ENCODE measurements around the gene PPP3CA. TPM values are rescaled to one million over a fixed set of nuclear protein-coding genes. Genes with fewer than 3 reads are reported as not detected.
"Not testable (repeated sequence)": the region's sequence is repeated elsewhere in the genome, so short reads cannot be mapped to it uniquely, and the experiment has no call there.

Gene PPP3CA
- total and polyA plus RNA-seq, 4 donors: 13.5 to 72.0 (median 30.7) TPM

- ATAC-seq (ENCODE audit: insufficient read depth, low FRiP score): no peak
- 71 to 86% methylated on average over 8 of the region's 8 CpGs for WGBS, 2 donors
- Histone ChIP-seq H3K9ac (ENCODE audit: insufficient read depth in 1 of 2, low read length in 2 of 2) (no peak overlapping the region), H3K27ac (ENCODE audit: low read depth in 1 of 2, low read length in 1 of 2) (no peak overlapping the region), H3K4me1 (ENCODE audit: control insufficient read depth in 5 of 5, insufficient read depth in 5 of 5, low read length in 5 of 5) (peaks cover 0 to 5% (median 0%) of the 10 kb centered on the region in 5 donors), H3K36me3 (ENCODE audit: control insufficient read depth in 4 of 4, insufficient read depth in 4 of 4, low read length in 4 of 4) (no peaks in the 10 kb centered on the region), H3K9me3 (ENCODE audit: control insufficient read depth in 4 of 4, insufficient read depth in 3 of 4, low read length in 3 of 4) (no peaks in the 10 kb centered on the region), H3K4me3 (no peak overlapping the region), H3K27me3 (ENCODE audit: control insufficient read depth in 3 of 3, insufficient read depth in 3 of 3, low read length in 2 of 3) (no peaks in the 10 kb centered on the region)
- DNase-seq: no peak
- no peak for TF ChIP-seq CTCF (IDR thresholded peaks at IDR 0.05; ENCODE audit: control extremely low read depth, extremely low read depth)
Observed at GRCh38 chr4:101136373-101137370, 210.7 kb downstream of the PPP3CA start.

- Histone ChIP-seq H3K27me3 (ENCODE audit: control insufficient read depth in 3 of 3, insufficient read depth in 3 of 3, low read length in 2 of 3) (no peaks in the 10 kb centered on the region), H3K4me3 (no peak overlapping the region), H3K9me3 (ENCODE audit: control insufficient read depth in 4 of 4, insufficient read depth in 3 of 4, low read length in 3 of 4) (no peaks in the 10 kb centered on the region), H3K4me1 (ENCODE audit: control insufficient read depth in 5 of 5, insufficient read depth in 5 of 5, low read length in 5 of 5) (peaks cover 0 to 3% (median 0%) of the 10 kb centered on the region in 5 donors), H3K27ac (ENCODE audit: low read depth in 1 of 2, low read length in 1 of 2) (no peak overlapping the region), H3K36me3 (ENCODE audit: control insufficient read depth in 4 of 4, insufficient read depth in 4 of 4, low read length in 4 of 4) (no peaks in the 10 kb centered on the region), H3K9ac (ENCODE audit: insufficient read depth in 1 of 2, low read length in 2 of 2) (no peak overlapping the region)
- no peak for ATAC-seq (ENCODE audit: insufficient read depth, low FRiP score)
- DNase-seq: no peak
- TF ChIP-seq CTCF (IDR thresholded peaks at IDR 0.05; ENCODE audit: control extremely low read depth, extremely low read depth): no peak
- WGBS, 2 donors: 63 to 71% methylated on average over 3 of the region's 3 CpGs
Observed at GRCh38 chr4:101135371-101136010, 211.8 kb downstream of the PPP3CA start.

- 82 to 88% methylated on average over 5 of the region's 5 CpGs for WGBS, 2 donors
- not testable (repeated sequence) for H3K9ac ChIP-seq (ENCODE audit: insufficient read depth in 1 of 2, low read length in 2 of 2); H3K27ac ChIP-seq (ENCODE audit: low read depth in 1 of 2, low read length in 1 of 2); H3K27me3 ChIP-seq (ENCODE audit: control insufficient read depth in 3 of 3, insufficient read depth in 3 of 3, low read length in 2 of 3); H3K4me3 ChIP-seq; H3K9me3 ChIP-seq (ENCODE audit: control insufficient read depth in 4 of 4, insufficient read depth in 3 of 4, low read length in 3 of 4); ATAC-seq (ENCODE audit: insufficient read depth, low FRiP score); H3K36me3 ChIP-seq (ENCODE audit: control insufficient read depth in 4 of 4, insufficient read depth in 4 of 4, low read length in 4 of 4); H3K4me1 ChIP-seq (ENCODE audit: control insufficient read depth in 5 of 5, insufficient read depth in 5 of 5, low read length in 5 of 5); DNase-seq
Observed at GRCh38 chr4:101131058-101131457, 216.3 kb downstream of the PPP3CA start.

- H3K4me1 ChIP-seq (ENCODE audit: control insufficient read depth in 5 of 5, insufficient read depth in 5 of 5, low read length in 5 of 5); H3K4me3 ChIP-seq; DNase-seq; H3K9ac ChIP-seq (ENCODE audit: insufficient read depth in 1 of 2, low read length in 2 of 2); ATAC-seq (ENCODE audit: insufficient read depth, low FRiP score); H3K9me3 ChIP-seq (ENCODE audit: control insufficient read depth in 4 of 4, insufficient read depth in 3 of 4, low read length in 3 of 4); H3K27me3 ChIP-seq (ENCODE audit: control insufficient read depth in 3 of 3, insufficient read depth in 3 of 3, low read length in 2 of 3); H3K27ac ChIP-seq (ENCODE audit: low read depth in 1 of 2, low read length in 1 of 2); H3K36me3 ChIP-seq (ENCODE audit: control insufficient read depth in 4 of 4, insufficient read depth in 4 of 4, low read length in 4 of 4): not testable (repeated sequence)
- WGBS, 2 donors: 73 to 96% methylated on average over 1 of the region's 1 CpG
Observed at GRCh38 chr4:101128898-101129297, 218.4 kb downstream of the PPP3CA start.
